GM18505 (cell line): ENCODE results near the gene IGSF21.

Experiments
- ATAC-seq: cut with Tn5 transposase; IDR thresholded peaks from one replicate; pipeline ENCODE4 v1.9.1; 2021; ENCODE audit not compliant: unreplicated experiment
- POLR2A ChIP-seq: IDR thresholded peaks from 4 replicates; pipeline ENCODE4 v1.6.1; 2011; ENCODE audit warnings: borderline replicate concordance; ENCODE audit not compliant: insufficient read depth, insufficient read length; ENCODE audit errors: extremely low read depth

Gene IGSF21

DNA sequence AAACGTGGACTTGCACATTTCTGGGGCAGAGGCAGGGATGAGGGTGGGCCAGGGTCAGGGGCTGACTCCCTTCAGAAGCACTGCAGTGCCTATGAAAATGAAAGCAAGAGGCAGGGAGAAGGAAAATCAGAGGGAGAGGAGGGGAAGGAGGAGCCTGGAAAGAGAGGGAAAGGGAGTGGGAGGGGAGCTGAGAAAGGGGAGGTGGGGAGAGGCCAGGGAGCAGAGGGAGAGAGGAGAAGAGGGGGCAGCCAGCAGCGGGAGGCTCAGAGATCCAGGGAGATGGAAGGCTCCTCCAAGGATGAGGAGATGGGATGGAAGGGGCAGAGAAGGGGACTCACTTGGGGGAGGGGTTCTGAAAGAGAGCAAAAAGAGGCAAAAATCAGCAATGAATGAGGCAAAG, 276.9 kb downstream of the IGSF21 start:
- no peak for TF ChIP-seq POLR2A
- ATAC-seq = no peak

GRCh38 chr1:18385239-18385790, 277.7 kb downstream of the IGSF21 start:
- TF ChIP-seq POLR2A = no peak

GRCh38 chr1:18386591-18386990, 279.0 kb downstream of the IGSF21 start:
- ATAC-seq = no peak
- no peak for TF ChIP-seq POLR2A

More at GRCh38 chr1:18385239-18385790, 277.7 kb downstream of the IGSF21 start:
- ATAC-seq = no peak

- no peak for TF ChIP-seq POLR2A
- no peak for ATAC-seq
Observed at GRCh38 chr1:18387307-18387706, 279.7 kb downstream of the IGSF21 start.

DNA sequence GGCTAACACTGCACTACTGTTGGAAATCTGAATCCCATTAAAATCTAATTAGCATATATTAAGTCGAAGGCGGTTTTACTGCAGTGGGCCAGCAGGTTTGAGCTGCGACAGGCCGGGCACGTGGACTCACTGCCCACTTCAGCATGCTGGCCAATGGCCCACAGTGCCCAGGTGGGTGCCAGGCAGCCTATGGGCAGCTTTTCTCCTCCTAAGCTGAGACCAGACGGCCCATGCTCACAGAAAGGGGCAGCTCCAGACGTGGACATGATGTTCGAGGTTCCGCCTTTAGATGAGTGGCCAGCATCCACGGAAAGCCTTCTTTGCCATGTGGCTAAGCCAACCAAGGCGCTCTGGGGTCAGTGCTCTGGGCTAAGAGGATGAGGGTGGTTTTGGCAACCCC, 283.4 kb downstream of the IGSF21 start:
- ATAC-seq = no peak
- no peak for TF ChIP-seq POLR2A

GRCh38 chr1:18394563-18395156, 287.1 kb downstream of the IGSF21 start:
- no peak for TF ChIP-seq POLR2A
- ATAC-seq = no peak

- no peak for ATAC-seq
- TF ChIP-seq POLR2A = no peak
Observed at GRCh38 chr1:18396247-18396980, 288.8 kb downstream of the IGSF21 start.

- no peak for TF ChIP-seq POLR2A
- no peak for ATAC-seq
Observed at GRCh38 chr1:18397641-18398040, 290.0 kb downstream of the IGSF21 start.

GRCh38 chr1:18398791-18399530, 291.4 kb downstream of the IGSF21 start:
- no peak for ATAC-seq
- TF ChIP-seq POLR2A = no peak

DNA sequence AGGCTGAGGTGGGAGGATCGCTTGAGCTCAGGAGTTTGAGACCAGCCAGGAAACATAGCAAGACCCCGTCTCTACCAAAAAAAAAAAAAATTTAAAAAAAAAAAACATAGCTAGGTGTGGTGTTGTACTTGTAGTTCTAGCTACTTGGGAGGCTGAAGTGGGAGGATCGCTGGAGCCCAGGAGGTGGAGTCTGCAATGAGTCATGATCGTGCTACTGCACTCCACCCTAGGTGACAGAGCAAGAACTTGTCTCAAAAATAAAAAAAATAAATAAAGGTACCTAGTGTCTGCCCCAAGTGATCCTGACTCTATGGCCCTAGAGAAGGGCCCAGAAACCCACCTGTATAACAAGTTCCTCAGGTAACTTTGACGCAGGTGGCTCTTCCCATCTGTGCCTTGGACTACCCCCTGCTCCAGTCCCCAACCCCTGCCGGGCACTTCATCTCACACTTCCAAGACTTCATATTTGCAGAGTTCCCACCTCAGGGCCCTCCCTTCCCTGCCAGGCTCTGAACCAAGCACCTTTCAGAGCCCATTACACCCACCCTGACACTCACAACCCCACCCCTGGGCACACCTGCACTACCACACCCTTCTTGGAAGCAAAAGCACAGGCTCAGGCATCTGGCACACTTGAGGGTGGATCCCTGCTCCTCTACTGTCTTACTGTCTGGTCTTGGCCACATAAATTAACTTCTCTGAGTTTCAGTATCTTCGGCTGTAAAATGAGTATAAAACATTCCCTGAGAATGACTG, 292.9 kb downstream of the IGSF21 start:
- ATAC-seq = no peak
- TF ChIP-seq POLR2A = no peak

DNA sequence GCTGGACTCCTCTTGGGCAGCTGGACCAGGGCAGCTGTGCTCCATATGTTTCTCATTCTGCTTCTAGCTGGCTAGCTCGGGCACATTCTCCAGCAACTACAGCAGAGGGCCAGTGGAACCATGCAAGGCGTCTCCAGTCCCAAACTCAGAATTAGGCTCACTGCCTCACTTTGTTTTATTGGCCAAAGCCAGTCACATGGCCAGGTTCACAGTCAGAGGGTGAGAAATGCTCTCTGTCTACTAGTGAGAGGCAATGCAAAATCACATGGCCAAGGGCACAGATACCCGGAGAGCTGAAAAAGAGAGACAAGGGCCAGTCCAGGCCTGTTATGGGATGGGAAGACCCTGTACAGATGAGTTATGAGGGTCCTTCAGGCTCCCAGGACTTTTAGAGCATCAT, 294.3 kb downstream of the IGSF21 start:
- no peak for ATAC-seq
- TF ChIP-seq POLR2A = no peak

DNA sequence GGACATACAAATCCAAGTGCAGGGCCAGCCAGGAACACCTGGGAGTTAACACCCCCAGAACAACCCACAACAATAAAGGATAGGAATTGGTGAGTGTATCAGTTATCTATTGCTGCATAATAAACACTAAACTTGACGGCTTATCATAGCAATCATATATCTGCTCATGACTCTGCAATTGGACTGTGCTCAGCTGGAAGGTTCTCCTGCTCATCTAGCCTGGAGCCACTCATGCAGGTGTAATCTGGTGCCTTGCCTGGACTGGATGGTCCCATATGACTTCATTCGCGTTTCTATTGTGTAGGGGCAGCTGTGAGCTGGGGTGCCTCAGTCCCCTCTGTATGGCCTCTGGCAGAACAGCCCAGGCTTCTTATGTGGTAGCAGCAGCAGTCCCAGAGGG, 296.9 kb downstream of the IGSF21 start:
- no peak for TF ChIP-seq POLR2A
- ATAC-seq = no peak
